Measurements from ENCODE around the gene KIF13A. TPM values are rescaled to one million over a fixed set of nuclear protein-coding genes. Genes with fewer than 3 reads are reported as not detected.

KIF13A gene
- total and polyA plus RNA-seq, 2 donors (not counting 3 experiments of a cell fraction or from before 2014, with no cell fraction given): 24.9 to 65.8 TPM

DNA sequence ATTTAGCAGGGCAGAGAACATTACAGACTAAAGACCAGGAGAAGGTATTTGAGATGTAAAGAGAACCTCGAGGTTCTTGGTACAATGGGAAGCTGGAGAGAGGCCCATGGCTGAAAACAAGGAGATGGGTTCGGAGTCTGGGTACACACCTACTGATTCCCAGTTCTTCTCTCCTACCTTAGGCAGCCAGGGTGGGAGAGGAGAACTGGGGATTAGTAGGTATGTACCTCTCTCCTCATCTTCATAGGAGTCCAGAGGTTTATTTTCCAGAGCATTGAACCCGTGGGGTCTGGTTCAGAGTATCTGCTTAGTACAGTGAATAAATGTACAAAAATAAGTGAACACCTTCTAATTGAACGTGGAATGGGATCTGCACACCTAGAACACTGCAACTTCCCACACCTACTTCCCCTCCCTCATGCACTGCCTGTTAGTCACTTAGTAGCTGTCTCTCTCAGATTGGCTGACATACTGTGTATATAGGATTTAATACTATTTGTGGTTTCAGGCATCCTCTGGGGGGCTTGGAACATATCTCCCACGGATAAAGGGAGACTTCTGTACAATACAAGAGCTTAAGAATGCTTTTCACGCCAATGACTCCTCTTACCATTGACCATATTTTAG is 257.2 kb downstream of the KIF13A start:
- intact Hi-C loops (cut with micrococcal nuclease) (no loop called here), dilution Hi-C loops (cut with MboI; ENCODE audit: extremely low pct_ligation_motif_present, low sequenced_read_pairs) (no loop called here)
- FAIRE-seq (no peak), DNase-seq (ENCODE audit: low read depth, low spot score) (no peak)
- no peaks in the 10 kb centered on the region for H3K27me3 ChIP-seq (ENCODE audit: control insufficient read depth in 2 of 2, insufficient read depth in 2 of 2, low read length in 2 of 2)
- H3K36me3 ChIP-seq (ENCODE audit: control insufficient read depth in 2 of 2, extremely low read depth in 1 of 2, insufficient read depth in 2 of 2, low read length in 2 of 2): no peaks in the 10 kb centered on the region
- H3K4me3 ChIP-seq (replicated peaks in 1 of 3; ENCODE audit: insufficient read depth in 1 of 3, low read depth in 1 of 3, low read length in 3 of 3): no peak overlapping the region
- TF ChIP-seq POLR2A (IDR thresholded peaks at IDR 0.05; ENCODE audit: low read depth, low read length) (no peak), MYC (IDR thresholded peaks at IDR 0.05; ENCODE audit: low read depth, low read length) (no peak), FOS (IDR thresholded peaks at IDR 0.05; ENCODE audit: borderline replicate concordance, insufficient read depth, low read length) (no peak), JUN (IDR thresholded peaks at IDR 0.05; ENCODE audit: borderline replicate concordance, insufficient read depth, insufficient read length, low read depth) (no peak), EZH2 (IDR thresholded peaks at IDR 0.05; ENCODE audit: borderline replicate concordance, low read depth, low read length, severe bottlenecking) (no peak), GATA2 (IDR thresholded peaks at IDR 0.05; ENCODE audit: insufficient read depth, insufficient read length, low read depth, low read length) (no peak), POLR2AphosphoS5 (IDR thresholded peaks at IDR 0.05; ENCODE audit: insufficient read depth, low read depth, low read length) (no peak)
- TF ChIP-seq, protein P1, sequence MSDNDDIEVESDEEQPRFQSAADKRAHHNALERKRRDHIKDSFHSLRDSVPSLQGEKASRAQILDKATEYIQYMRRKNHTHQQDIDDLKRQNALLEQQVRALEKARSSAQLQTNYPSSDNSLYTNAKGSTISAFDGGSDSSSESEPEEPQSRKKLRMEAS (IDR thresholded peaks at IDR 0.05; ENCODE audit: insufficient read depth, insufficient read length): no peak
- TF ChIP-seq, protein P2, sequence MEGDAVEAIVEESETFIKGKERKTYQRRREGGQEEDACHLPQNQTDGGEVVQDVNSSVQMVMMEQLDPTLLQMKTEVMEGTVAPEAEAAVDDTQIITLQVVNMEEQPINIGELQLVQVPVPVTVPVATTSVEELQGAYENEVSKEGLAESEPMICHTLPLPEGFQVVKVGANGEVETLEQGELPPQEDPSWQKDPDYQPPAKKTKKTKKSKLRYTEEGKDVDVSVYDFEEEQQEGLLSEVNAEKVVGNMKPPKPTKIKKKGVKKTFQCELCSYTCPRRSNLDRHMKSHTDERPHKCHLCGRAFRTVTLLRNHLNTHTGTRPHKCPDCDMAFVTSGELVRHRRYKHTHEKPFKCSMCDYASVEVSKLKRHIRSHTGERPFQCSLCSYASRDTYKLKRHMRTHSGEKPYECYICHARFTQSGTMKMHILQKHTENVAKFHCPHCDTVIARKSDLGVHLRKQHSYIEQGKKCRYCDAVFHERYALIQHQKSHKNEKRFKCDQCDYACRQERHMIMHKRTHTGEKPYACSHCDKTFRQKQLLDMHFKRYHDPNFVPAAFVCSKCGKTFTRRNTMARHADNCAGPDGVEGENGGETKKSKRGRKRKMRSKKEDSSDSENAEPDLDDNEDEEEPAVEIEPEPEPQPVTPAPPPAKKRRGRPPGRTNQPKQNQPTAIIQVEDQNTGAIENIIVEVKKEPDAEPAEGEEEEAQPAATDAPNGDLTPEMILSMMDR (IDR thresholded peaks at IDR 0.05; ENCODE audit: extremely low read depth in 1 of 2, insufficient read depth in 1 of 2, low read depth in 1 of 2, low read length in 2 of 2): no peak
- no peaks in the 10 kb centered on the region for H3K9me1 ChIP-seq (replicated peaks; ENCODE audit: control insufficient read depth, extremely low read depth, insufficient read depth, low read length)
- H3K27ac ChIP-seq (ENCODE audit: insufficient read depth, low read depth, low read length): no peak overlapping the region
- no peaks in the 10 kb centered on the region for H4K20me1 ChIP-seq (replicated peaks; ENCODE audit: control insufficient read depth, extremely low read depth, insufficient read depth, low read length)
- H3K9me3 ChIP-seq (replicated peaks; ENCODE audit: control insufficient read depth, insufficient read depth, low read length): no peaks in the 10 kb centered on the region
- CTCF ChIA-PET: no interaction called here
- no peaks in the 10 kb centered on the region for H3K79me2 ChIP-seq (ENCODE audit: control insufficient read depth, insufficient read depth, low read length)
- POLR2A ChIA-PET: no interaction called here
- no peak overlapping the region for H3K9ac ChIP-seq (replicated peaks; ENCODE audit: extremely low read depth, insufficient read depth, low read length)
- no peak overlapping the region for H2AFZ ChIP-seq (ENCODE audit: low read depth, low read length)
- H3K4me1 ChIP-seq (ENCODE audit: control insufficient read depth, extremely low read depth, insufficient read depth, low read length): peaks cover 3% of the 10 kb centered on the region
- H3K4me2 ChIP-seq (ENCODE audit: insufficient read depth, low read length): no peak overlapping the region
- BruUV-seq (replicated peaks): no TSS peak

All from endothelial cell of umbilical vein (primary cell).